HL-60 (cell line): ENCODE data around the gene CD320.
"Not testable (repeated sequence)": the region's sequence is repeated elsewhere in the genome, so short reads cannot be mapped to it uniquely, and the experiment has no call there.

Experiments used
- CTCF ChIP-seq: IDR thresholded peaks from one replicate; pipeline ENCODE4 v1.5.1; 2011; ENCODE audit warnings: low read length, control low read depth, inconsistent platforms; ENCODE audit not compliant: insufficient read depth
- GABPA ChIP-seq: IDR thresholded peaks from 2 replicates; pipeline ENCODE4 v1.6.1; 2012; ENCODE audit warnings: low read depth
- POLR2AphosphoS5 ChIP-seq: IDR thresholded peaks from 2 replicates; pipeline ENCODE4 v1.6.1; 2012; ENCODE audit warnings: low read depth
- REST ChIP-seq: IDR thresholded peaks from 2 replicates; pipeline ENCODE4 v1.6.1; 2012; ENCODE audit warnings: low read depth; ENCODE audit not compliant: insufficient replicate concordance

- TF ChIP-seq GABPA, CTCF, POLR2AphosphoS5, REST: not testable (repeated sequence)
Measured at GRCh38 chr19:8314981-8315640, 7.0 kb upstream of the CD320 start.
